Liver (tissue), 9 donors: Measurements from ENCODE around the gene PLCL1. TPM values are rescaled to one million over a fixed set of nuclear protein-coding genes. Genes with fewer than 3 reads are reported as not detected.

Source experiments
- DNase-seq: peaks from one replicate; pipeline ENCODE4 v3.0.0-alpha.2; 2017; ENCODE audit warnings: low spot score
- H3K27ac ChIP-seq, 2 donors: one replicate each; pipeline ENCODE4 v1.7.0; 2013; ENCODE audit warnings: inconsistent platforms in 2 of 2, low read length in 2 of 2, control low read depth in 1 of 2, low read depth in 1 of 2, mild to moderate bottlenecking in 1 of 2
- H3K27me3 ChIP-seq, 4 donors: one replicate each; pipeline versions ENCODE4 v1.6.1 to v1.7.0; 2013; ENCODE audit warnings: low read length in 3 of 4, inconsistent platforms in 1 of 4, mild to moderate bottlenecking in 1 of 4, moderate library complexity in 1 of 4; ENCODE audit not compliant: control insufficient read depth in 4 of 4, insufficient read depth in 4 of 4
- H3K36me3 ChIP-seq, 4 donors: one replicate each; pipeline versions ENCODE4 v1.6.1 to v1.7.0; 2013; ENCODE audit warnings: low read length in 3 of 4, mild to moderate bottlenecking in 3 of 4, low read depth in 1 of 4, moderate library complexity in 1 of 4; ENCODE audit not compliant: control insufficient read depth in 4 of 4, insufficient read depth in 3 of 4
- H3K4me1 ChIP-seq, 4 donors: one replicate each; pipeline versions ENCODE4 v1.6.1 to v1.7.0; 2013; ENCODE audit warnings: low read length in 3 of 4, mild to moderate bottlenecking in 3 of 4, moderate library complexity in 1 of 4; ENCODE audit not compliant: control insufficient read depth in 4 of 4, insufficient read depth in 4 of 4
- H3K4me3 ChIP-seq, 3 donors: one replicate each; pipeline versions ENCODE4 v1.6.1 to v1.7.0; 2013; ENCODE audit warnings: low read length in 3 of 3, control low read depth in 1 of 3, low read depth in 1 of 3, mild to moderate bottlenecking in 1 of 3
- H3K9ac ChIP-seq, 2 donors: one replicate each; pipeline ENCODE4 v1.7.0; 2013; ENCODE audit warnings: low read length in 2 of 2, mild to moderate bottlenecking in 2 of 2, moderate library complexity in 2 of 2, control low read depth in 1 of 2, low read depth in 1 of 2
- H3K9me3 ChIP-seq, 4 donors: one replicate each; pipeline versions ENCODE4 v1.6.1 to v1.7.0; 2013; ENCODE audit warnings: low read length in 3 of 4; ENCODE audit not compliant: control insufficient read depth in 4 of 4
- ATF3 ChIP-seq: IDR thresholded peaks from 2 replicates; pipeline ENCODE4 v1.6.1; 2016; ENCODE audit warnings: antibody characterized with exemption
- CTCF ChIP-seq: fragments of 150-350 bp; IDR thresholded peaks from 2 replicates; pipeline ENCODE4 v1.5.1; 2017; ENCODE audit warnings: improper control_type of control experiment, low read depth, low read length; ENCODE audit not compliant: missing input control
- EGR1 ChIP-seq, 2 donors: IDR thresholded peaks; 2 replicates each; pipeline ENCODE4 v1.6.1; 2016 to 2018; ENCODE audit warnings: antibody characterized with exemption in 2 of 2, low read depth in 2 of 2
- FOXA2 ChIP-seq: IDR thresholded peaks from 2 replicates; pipeline ENCODE4 v1.6.1; 2016; ENCODE audit warnings: antibody characterized with exemption
- GABPA ChIP-seq, 2 donors: IDR thresholded peaks in 1 of 2; conservative IDR thresholded peaks in 1 of 2; 2 replicates each; pipeline ENCODE4 v1.6.1; 2016; ENCODE audit warnings: antibody characterized with exemption in 2 of 2, mild to moderate bottlenecking in 1 of 2, moderate library complexity in 1 of 2
- HNF4A ChIP-seq, 2 donors: conservative IDR thresholded peaks; 2 replicates each; pipeline ENCODE4 v1.6.1; 2016; ENCODE audit warnings: antibody characterized with exemption in 2 of 2, mild to moderate bottlenecking in 2 of 2
- HNF4G ChIP-seq: IDR thresholded peaks from 2 replicates; pipeline ENCODE4 v1.6.1; 2016; ENCODE audit warnings: antibody characterized with exemption
- JUND ChIP-seq, 2 donors: IDR thresholded peaks; 2 replicates each; pipeline ENCODE4 v1.6.1; 2016; ENCODE audit warnings: antibody characterized with exemption in 2 of 2
- MAX ChIP-seq: IDR thresholded peaks from 2 replicates; pipeline ENCODE4 v1.6.1; 2016; ENCODE audit warnings: antibody characterized with exemption
- NR2F2 ChIP-seq: IDR thresholded peaks from 2 replicates; pipeline ENCODE4 v1.6.1; 2016; ENCODE audit warnings: antibody characterized with exemption
- RAD21 ChIP-seq, 2 donors: IDR thresholded peaks; 2 replicates each; pipeline ENCODE4 v1.6.1; 2016; ENCODE audit warnings: antibody characterized with exemption in 2 of 2, mild to moderate bottlenecking in 2 of 2
- REST ChIP-seq: IDR thresholded peaks from 2 replicates; pipeline ENCODE4 v1.6.1; 2016; ENCODE audit warnings: antibody characterized with exemption, mild to moderate bottlenecking
- RXRA ChIP-seq, 2 donors: IDR thresholded peaks; 2 replicates each; pipeline ENCODE4 v1.6.1; 2017 to 2018; ENCODE audit warnings: antibody characterized with exemption in 2 of 2, mild to moderate bottlenecking in 1 of 2
- SP1 ChIP-seq: IDR thresholded peaks from 2 replicates; pipeline ENCODE4 v1.6.1; 2018; ENCODE audit warnings: antibody characterized with exemption, mild to moderate bottlenecking
- TAF1 ChIP-seq: conservative IDR thresholded peaks from 2 replicates; pipeline ENCODE4 v1.6.1; 2016; ENCODE audit warnings: antibody characterized with exemption, mild to moderate bottlenecking
- YY1 ChIP-seq: IDR thresholded peaks from 2 replicates; pipeline ENCODE4 v1.6.1; 2016; ENCODE audit warnings: antibody characterized with exemption, mild to moderate bottlenecking
- ZBTB33 ChIP-seq: IDR thresholded peaks from 2 replicates; pipeline ENCODE4 v1.6.1; 2016; ENCODE audit warnings: antibody characterized with exemption
- WGBS: extraction: QIAGEN DNeasy Blood & Tissue Kit; methylation state at CpG from one replicate; pipeline ENCODE4 v1.1.7; 2013; 5-methylcytosine and 5-hydroxymethylcytosine counted together
- polyA plus RNA-seq, 2 donors: library from polyadenylated mRNA; stranded (reverse) in 1 of 2; unstranded in 1 of 2; fragments of 200-250 nt in 1 of 2; fragments of >200 nt in 1 of 2; fragmentation: Nextera tagmentation in 1 of 2; extraction: Ambion mirVana in 1 of 2; gene quantifications; one replicate each; pipeline versions ENCODE4 v1.2.1 to v1.2.3, GENCODE V29; 2013 to 2015
- total RNA-seq, 2 donors: library from RNA; depleted of rRNA; stranded (reverse); fragments of >200 nt; gene quantifications; one replicate each; pipeline ENCODE4 v1.2.3, GENCODE V29; 2014
- donor health status: healthy.
- donor health status: healthy.
- donor health status: healthy.
- donor health status: healthy.
- donor health status: healthy.

Gene PLCL1
- total and polyA plus RNA-seq, 4 donors = 0.08 to 0.59 (median 0.31) TPM

- Histone ChIP-seq H3K9ac (no peak overlapping the region), H3K9me3 (no peaks in the 10 kb centered on the region), H3K4me3 (no peak overlapping the region), H3K4me1 (no peaks in the 10 kb centered on the region), H3K36me3 (no peaks in the 10 kb centered on the region), H3K27ac (no peak overlapping the region), H3K27me3 (no peaks in the 10 kb centered on the region)
- no peak for DNase-seq
- TF ChIP-seq HNF4A (conservative IDR thresholded peaks at IDR 0.05) (no peak), HNF4G (no peak), CTCF (no peak), YY1 (no peak), REST (no peak), RXRA (IDR thresholded peaks at IDR 0.05) (no peak), EGR1 (IDR thresholded peaks at IDR 0.05; ENCODE audit: low read depth in 2 of 2) (no peak), SP1 (no peak), RAD21 (IDR thresholded peaks at IDR 0.05) (no peak), JUND (IDR thresholded peaks at IDR 0.05) (no peak)
- WGBS = 73% methylated on average over 3 of the region's 3 CpGs
These were observed 154.3 kb downstream of the PLCL1 start for GRCh38 chr2:197958592-197959150.

GRCh38 chr2:197959383-197959782 lies 155.0 kb downstream of the PLCL1 start:
- no peaks in the 10 kb centered on the region for H3K9me3 ChIP-seq
- no peaks in the 10 kb centered on the region for H3K27me3 ChIP-seq
- WGBS = 78% methylated on average over 1 of the region's 1 CpG
- no peaks in the 10 kb centered on the region for H3K36me3 ChIP-seq
- H3K9ac ChIP-seq = no peak overlapping the region
- no peak overlapping the region for H3K27ac ChIP-seq
- DNase-seq = no peak
- no peak for TF ChIP-seq YY1
- TF ChIP-seq TAF1 = no peak
- no peaks in the 10 kb centered on the region for H3K4me1 ChIP-seq
- H3K4me3 ChIP-seq = no peak overlapping the region

GRCh38 chr2:197960786-197961185 lies 156.4 kb downstream of the PLCL1 start:
- WGBS = 66% methylated on average over 2 of the region's 2 CpGs
- Histone ChIP-seq H3K4me3 (no peak overlapping the region), H3K4me1 (no peaks in the 10 kb centered on the region), H3K27ac (no peak overlapping the region), H3K9me3 (peaks cover 0 to 6% (median 0%) of the 10 kb centered on the region in 4 donors), H3K27me3 (no peaks in the 10 kb centered on the region), H3K36me3 (no peaks in the 10 kb centered on the region), H3K9ac (no peak overlapping the region)
- DNase-seq = no peak
- TF ChIP-seq TAF1 (no peak), YY1 (no peak), REST (no peak), SP1 (no peak), ZBTB33 (no peak), RXRA (IDR thresholded peaks at IDR 0.05) (no peak), MAX (no peak), FOXA2 (no peak), NR2F2 (no peak), ATF3 (no peak), RAD21 (IDR thresholded peaks at IDR 0.05) (no peak), JUND (IDR thresholded peaks at IDR 0.05) (no peak), HNF4A (conservative IDR thresholded peaks at IDR 0.05) (no peak), GABPA (IDR thresholded peaks at IDR 0.05 in 1 of 2, conservative IDR thresholded peaks at IDR 0.05 in 1 of 2) (no peak)
